RKO (cell line): ENCODE results near the gene FAM156A.
"Not testable (repeated sequence)": the region's sequence is repeated elsewhere in the genome, so short reads cannot be mapped to it uniquely, and the experiment has no call there.

Experiments used
- DNase-seq: peaks from one replicate; pipeline ENCODE4 v3.0.0-alpha.2; 2016; ENCODE audit warnings: low spot score

Gene FAM156A

DNA sequence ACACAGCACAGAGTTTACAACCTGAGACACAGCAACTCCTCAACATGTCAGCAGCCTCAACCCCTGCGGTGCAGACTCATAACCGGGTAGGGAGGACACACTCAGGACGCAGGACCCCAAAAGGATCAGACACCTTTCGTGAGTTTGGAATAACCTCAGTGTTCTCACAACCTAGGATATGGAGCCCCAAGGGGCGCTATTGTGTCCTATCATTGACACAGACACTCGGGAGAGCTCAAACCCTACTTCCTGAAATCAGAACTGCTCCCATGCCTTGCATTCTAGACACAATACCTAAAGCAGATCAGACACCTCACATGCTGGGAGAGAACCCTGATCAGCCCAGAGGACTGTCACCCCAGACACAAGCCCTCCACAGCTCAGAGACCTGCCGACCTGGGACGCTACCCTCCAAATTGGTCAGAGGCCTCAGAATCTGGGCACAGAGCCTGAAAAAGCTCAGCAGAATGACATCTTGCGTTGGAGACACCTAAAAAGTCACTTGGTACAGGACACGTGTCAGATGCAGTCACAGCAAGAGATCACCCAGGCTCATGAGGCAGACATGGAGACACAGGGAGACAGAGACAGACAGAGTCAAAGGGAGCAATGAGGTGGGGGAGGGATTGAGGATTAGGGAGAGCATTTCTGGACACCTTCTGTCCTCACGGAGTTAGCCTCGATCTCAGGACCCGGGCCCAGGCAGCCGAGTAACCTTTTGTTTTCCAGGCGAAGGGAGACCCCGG, 8.8 kb upstream of the FAM156A start:
- DNase-seq, result not testable (repeated sequence)

DNA sequence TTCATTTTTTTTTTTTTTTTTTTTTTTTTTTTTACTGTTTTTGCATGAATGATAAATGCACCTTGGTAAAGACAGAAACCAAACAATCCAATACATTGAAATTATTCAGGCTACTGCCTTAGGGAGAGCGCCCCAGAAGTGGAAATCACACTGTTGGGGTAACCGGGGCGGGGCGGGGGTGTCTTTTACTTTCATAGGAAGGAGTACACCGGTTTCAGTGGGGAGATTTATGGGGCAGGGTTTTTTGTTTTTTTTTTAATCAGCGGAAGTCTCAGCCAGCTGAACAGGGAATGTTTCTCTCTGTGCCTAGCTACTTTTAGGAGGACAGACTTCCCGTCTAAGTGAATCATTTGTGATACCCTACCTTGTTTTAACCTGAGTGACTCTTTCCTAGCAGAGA, 643 bp upstream of the FAM156A start:
- DNase-seq, result not testable (repeated sequence)

DNA sequence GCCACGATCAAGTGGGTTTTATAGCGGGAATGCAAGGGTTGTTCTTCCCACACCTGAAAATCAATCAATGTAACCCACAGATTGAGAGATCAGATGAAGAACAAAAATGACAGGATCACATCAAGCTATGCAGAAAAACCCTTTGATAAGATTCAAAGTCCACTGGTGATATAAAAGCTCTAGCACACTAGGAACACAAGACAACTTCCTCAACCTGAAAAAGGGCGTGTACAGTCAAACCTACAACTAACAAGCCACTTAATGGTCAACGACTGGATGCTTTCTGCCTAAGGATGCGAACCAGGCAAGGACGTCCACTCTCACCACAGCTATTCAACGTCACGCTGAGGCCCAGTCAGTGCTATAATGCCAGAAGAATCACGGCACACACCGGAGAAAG, 8.4 kb downstream of the FAM156A start:
- not testable (repeated sequence) for DNase-seq

DNA sequence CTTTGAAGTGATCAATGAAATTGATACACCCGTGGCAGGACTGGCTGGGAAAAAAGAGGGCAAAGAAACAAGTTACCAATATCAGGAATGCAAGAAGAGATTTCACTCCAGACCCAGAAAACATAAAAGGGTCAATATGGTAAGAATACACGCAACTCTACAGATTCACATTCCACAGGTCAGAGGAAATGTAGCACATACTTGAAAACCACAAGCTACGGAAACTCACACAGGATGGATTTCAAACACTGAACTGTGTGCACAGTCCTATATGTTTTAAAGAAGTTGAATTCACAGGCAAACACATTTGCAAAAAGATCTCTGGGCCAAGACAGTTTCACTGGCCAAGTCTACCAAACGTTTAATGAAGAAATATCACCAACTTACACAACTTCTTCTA, 9.0 kb downstream of the FAM156A start:
- DNase-seq, result not testable (repeated sequence)

DNA sequence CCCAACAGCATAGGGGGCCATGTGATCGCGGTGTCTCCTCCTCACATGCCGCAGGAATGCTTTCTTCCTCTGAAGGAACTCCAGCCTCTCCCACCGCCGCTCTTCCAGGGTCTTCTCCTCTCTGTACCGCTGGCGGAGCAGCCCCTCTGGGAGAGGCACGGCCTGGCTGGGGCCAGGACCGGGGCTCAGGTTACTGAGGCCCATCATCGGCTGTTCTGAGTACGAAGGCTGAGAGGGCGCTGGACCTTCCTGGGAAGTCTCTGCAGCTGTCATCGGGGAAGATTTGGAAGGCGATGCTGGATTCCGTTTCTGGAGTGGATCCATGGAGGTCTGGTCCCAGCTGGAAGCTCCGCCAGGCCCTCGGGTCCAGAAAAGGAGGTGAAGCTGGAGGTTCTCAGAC, 10.1 kb downstream of the FAM156A start:
- not testable (repeated sequence) for DNase-seq

DNA sequence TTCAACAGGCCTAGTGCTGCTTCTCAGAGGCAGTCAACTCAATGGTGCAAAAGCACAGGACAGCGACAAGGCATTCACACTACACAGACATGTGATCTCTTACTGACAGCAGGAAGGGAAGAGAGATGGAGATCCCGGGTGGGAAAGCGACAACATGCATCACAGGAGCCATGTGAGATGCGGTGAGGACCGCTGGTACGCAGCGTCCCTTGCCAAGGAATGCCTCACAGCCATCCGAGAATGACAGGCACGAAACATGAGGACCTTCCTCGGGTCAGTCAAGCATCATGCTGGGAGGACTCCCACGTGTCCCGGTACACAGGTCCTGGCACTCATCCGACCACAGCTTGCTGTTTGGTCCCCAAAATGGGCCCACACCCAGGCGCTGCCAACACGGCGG, 10.8 kb downstream of the FAM156A start:
- DNase-seq, result not testable (repeated sequence)

DNA sequence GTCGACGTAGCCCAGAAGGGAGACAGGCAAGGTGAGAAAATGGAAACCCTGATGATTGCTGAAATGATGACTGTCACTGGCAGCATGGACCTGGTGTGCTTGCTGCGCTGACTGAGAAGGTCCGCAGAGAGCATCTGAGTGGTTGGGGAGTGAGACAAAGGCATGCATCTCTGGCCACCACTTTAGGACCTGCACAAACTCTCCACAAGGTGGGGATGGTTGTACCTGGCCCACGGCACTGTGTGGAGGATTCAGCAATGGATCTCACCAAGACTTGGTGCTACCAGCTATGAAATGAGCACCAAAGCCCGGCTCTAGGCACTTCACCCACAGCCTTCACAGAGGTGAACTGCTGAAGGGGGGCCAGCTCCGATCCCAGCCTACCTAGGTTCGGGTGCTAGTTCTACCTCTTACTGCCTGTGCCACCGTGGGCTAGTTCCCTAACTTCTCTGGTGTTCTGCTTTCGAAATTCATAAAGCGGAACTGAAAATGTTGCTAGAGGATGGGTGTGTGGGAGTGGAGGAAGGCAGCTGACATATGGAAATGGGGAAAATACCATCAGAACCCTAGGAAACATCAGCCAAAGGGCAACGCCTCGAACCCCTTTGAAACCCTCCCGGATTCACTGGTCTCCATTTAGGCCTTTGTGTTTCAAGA, 12.4 kb downstream of the FAM156A start:
- not testable (repeated sequence) for DNase-seq

DNA sequence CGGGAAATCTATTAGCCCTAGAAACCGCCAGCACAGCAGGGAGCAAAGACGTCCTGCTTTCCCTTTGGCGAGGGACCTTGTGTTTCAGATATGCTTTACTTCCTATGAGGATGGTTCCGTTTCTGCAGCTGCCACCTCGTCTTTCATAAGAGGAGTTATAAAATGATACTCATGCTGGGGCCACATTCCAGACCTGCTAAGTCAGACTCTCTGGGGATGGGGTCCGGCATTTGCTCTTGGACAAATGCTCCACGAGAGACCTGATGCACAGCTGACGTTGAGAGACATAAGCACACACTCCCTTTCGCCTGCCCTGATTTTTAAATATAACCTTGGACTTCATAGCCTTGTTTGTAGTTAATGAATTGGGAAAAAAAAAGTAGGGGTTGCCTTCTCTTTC, 16.6 kb downstream of the FAM156A start:
- DNase-seq, result not testable (repeated sequence)

DNA sequence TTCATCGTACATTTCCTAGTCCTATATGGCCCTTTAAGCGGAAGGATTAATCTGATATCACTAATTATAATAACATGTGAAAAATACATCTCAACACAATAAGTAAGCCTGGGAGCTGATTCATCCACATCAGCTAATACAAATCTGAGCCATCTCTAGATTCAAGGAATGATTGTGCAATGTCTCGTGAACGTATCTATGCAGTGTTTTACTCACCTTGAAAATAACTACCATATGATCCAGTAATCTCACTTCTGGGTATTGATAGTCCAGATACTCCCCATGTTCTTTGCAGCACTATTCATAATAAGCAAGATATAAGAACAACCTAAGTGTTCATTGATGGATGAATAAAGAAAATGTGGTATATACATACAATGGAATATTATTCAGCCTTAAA, 17.6 kb downstream of the FAM156A start:
- DNase-seq, result not testable (repeated sequence)

DNA sequence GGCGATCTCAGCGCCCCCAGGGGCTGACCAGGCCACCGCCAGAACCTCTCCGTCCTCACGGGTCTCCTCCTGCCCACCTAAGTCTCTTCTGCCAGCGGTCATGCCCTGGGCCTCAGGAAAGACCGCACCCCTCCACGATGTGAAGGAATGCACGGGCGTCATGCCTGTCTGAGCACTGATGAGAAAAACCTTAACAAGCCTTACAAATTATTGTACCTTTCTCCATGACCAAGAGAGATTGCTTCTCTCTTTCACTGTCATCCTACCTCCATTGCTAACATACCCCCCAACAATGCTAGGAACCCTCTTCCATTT, 22.9 kb downstream of the FAM156A start:
- not testable (repeated sequence) for DNase-seq

DNA sequence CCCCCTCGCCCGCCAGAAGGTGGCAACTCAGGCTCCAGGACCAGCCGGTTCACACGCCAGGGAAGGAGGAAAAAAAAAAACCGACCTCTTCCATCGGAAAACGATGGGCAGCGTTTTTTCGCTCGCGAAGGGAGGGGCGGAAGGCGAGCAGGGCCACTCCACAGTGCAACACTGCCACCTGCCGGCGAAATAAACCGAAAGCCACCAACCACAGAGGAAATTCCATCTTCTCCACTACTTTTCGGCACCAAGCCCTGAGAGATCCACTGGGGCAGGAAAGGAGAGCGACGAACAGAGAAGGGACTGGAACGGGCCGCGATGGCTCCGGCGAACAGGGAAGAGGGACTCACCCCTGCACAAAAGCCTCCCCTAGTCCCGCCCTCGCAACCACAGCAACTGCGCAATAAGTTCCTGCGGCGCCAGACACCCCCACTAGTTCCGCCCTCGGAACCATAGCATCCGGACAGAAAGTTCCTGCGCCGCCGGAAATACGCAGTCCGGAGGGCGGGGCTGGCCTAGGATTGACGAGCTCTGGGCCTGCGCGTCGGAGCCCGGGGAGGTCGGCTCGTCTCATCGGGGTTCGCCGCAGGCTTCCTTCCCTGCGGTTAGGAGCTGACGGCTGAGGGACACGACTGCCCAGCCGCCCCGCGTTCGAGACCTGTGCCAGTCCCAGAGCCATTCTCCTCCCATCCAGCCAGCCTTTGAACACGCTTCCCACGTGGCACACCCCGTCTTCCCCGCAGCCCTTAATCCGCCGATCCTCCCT, 23.4 kb downstream of the FAM156A start:
- DNase-seq, result peak; percentile 96

DNA sequence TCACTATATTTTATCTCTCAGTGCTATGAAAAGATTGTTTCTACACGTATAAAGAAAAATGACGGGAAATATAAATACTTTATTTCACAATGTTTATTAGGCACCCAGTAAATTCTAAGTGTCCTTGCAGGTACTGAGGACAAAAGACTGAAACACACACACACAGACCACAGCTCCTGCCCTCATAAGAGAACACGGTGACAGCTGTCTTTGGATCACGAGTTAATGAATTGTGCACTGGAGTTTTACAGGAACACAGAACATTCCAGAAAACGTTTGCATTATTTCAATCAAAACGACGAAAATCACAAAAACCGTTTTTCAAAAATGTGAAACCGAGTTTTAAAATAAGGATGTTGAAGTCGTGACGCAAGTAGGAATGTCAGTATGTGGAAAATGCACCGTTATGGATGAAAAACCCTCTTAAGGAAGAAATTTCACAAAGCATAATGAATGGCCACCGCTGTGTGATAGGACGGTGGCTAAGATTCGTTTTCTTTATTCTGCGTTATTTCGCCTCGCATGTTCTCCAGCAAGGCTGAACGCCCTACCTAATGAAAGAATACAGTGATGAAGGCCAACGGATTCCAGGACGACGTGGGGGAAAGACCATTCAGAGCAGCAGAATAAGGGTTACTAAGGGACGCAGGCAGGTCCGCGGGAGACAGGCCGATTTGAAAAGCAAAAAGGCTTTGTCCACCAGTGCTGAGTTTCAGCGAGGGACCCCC, 24.2 kb downstream of the FAM156A start:
- DNase-seq, result no peak

DNA sequence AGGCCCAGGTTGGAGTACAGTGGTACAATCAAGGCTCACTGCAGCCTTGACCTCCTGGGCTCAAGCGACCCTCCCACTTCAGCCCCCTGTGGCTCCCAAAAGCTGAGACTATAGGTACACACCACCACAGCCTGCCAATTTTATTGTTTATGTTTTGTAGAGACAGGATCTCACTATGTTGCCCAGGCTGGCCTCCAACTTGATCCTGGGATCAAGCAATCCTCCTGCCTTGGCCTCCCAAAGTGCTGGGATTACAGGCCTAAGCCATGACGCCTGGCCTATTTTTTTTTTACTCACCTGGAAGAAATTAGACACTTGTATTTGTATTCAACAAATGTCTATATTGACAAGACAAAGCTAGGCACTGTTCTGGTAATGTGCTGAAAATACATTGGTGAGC, 25.1 kb downstream of the FAM156A start:
- no peak for DNase-seq

DNA sequence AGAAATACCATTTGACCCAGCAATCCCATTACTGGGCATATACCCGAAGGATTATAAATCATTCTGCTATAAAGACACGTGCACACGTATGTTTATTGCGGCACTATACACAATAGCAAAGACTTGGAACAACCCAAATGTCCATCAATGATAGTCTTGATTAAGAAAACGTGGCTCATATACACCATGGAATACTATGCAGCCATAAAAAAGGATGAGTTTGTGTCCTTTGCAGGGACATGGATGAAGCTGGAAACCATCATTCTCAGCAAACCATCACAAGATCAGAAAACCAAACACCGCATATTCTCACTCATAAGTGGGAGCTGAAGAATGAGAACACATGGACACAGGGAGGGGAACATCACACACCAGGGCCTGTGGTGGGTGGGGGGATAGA, 28.1 kb downstream of the FAM156A start:
- not testable (repeated sequence) for DNase-seq

DNA sequence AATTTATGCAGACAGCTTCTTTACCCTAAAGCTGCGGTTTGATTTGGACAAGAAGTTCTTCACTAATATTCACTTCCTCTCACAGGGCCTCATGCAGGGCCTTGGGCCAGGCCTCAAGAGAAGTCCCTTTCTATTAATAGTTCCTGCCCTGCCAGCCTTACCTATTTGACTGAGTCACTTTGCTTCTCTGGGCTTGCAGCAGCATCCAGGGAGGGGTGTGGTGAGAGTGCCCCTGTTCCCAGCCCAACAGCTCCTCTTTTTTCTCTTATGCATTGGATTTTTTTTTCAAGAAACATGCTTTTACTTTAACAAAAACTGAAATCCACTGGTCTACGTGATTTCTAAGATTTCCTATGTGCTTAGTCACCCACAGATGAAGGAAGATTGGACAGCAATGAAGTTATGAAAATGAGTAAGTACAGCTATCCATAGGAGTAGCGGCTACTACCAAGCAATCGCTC, 34.5 kb downstream of the FAM156A start:
- DNase-seq, result peak; percentile 33

DNA sequence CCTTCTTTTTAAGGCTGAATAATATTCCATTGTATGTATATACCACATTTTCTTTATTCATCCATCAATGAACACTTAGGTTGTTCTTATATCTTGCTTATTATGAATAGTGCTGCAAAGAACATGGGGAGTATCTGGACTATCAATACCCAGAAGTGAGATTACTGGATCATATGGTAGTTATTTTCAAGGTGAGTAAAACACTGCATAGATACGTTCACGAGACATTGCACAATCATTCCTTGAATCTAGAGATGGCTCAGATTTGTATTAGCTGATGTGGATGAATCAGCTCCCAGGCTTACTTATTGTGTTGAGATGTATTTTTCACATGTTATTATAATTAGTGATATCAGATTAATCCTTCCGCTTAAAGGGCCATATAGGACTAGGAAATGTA, 43.6 kb downstream of the FAM156A start:
- not testable (repeated sequence) for DNase-seq

DNA sequence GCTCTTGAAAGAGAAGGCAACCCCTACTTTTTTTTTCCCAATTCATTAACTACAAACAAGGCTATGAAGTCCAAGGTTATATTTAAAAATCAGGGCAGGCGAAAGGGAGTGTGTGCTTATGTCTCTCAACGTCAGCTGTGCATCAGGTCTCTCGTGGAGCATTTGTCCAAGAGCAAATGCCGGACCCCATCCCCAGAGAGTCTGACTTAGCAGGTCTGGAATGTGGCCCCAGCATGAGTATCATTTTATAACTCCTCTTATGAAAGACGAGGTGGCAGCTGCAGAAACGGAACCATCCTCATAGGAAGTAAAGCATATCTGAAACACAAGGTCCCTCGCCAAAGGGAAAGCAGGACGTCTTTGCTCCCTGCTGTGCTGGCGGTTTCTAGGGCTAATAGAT, 44.6 kb downstream of the FAM156A start:
- not testable (repeated sequence) for DNase-seq

DNA sequence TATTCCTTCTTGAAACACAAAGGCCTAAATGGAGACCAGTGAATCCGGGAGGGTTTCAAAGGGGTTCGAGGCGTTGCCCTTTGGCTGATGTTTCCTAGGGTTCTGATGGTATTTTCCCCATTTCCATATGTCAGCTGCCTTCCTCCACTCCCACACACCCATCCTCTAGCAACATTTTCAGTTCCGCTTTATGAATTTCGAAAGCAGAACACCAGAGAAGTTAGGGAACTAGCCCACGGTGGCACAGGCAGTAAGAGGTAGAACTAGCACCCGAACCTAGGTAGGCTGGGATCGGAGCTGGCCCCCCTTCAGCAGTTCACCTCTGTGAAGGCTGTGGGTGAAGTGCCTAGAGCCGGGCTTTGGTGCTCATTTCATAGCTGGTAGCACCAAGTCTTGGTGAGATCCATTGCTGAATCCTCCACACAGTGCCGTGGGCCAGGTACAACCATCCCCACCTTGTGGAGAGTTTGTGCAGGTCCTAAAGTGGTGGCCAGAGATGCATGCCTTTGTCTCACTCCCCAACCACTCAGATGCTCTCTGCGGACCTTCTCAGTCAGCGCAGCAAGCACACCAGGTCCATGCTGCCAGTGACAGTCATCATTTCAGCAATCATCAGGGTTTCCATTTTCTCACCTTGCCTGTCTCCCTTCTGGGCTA, 48.9 kb downstream of the FAM156A start:
- not testable (repeated sequence) for DNase-seq

DNA sequence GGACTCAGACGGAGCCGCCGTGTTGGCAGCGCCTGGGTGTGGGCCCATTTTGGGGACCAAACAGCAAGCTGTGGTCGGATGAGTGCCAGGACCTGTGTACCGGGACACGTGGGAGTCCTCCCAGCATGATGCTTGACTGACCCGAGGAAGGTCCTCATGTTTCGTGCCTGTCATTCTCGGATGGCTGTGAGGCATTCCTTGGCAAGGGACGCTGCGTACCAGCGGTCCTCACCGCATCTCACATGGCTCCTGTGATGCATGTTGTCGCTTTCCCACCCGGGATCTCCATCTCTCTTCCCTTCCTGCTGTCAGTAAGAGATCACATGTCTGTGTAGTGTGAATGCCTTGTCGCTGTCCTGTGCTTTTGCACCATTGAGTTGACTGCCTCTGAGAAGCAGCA, 50.4 kb downstream of the FAM156A start:
- DNase-seq, result not testable (repeated sequence)

DNA sequence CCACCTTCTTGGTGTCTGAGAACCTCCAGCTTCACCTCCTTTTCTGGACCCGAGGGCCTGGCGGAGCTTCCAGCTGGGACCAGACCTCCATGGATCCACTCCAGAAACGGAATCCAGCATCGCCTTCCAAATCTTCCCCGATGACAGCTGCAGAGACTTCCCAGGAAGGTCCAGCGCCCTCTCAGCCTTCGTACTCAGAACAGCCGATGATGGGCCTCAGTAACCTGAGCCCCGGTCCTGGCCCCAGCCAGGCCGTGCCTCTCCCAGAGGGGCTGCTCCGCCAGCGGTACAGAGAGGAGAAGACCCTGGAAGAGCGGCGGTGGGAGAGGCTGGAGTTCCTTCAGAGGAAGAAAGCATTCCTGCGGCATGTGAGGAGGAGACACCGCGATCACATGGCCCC, 51.2 kb downstream of the FAM156A start:
- not testable (repeated sequence) for DNase-seq

DNA sequence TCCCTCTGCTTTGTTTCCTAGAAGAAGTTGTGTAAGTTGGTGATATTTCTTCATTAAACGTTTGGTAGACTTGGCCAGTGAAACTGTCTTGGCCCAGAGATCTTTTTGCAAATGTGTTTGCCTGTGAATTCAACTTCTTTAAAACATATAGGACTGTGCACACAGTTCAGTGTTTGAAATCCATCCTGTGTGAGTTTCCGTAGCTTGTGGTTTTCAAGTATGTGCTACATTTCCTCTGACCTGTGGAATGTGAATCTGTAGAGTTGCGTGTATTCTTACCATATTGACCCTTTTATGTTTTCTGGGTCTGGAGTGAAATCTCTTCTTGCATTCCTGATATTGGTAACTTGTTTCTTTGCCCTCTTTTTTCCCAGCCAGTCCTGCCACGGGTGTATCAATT, 52.2 kb downstream of the FAM156A start:
- not testable (repeated sequence) for DNase-seq

DNA sequence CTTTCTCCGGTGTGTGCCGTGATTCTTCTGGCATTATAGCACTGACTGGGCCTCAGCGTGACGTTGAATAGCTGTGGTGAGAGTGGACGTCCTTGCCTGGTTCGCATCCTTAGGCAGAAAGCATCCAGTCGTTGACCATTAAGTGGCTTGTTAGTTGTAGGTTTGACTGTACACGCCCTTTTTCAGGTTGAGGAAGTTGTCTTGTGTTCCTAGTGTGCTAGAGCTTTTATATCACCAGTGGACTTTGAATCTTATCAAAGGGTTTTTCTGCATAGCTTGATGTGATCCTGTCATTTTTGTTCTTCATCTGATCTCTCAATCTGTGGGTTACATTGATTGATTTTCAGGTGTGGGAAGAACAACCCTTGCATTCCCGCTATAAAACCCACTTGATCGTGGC, 52.8 kb downstream of the FAM156A start:
- not testable (repeated sequence) for DNase-seq
